GM19351 (cell line): ENCODE measurements around the gene RAPGEF1.
"Not testable (repeated sequence)": the region's sequence is repeated elsewhere in the genome, so short reads cannot be mapped to it uniquely, and the experiment has no call there.

Experiments used
- ATAC-seq: cut with Tn5 transposase; IDR thresholded peaks from one replicate; pipeline ENCODE4 v1.9.1; 2021; ENCODE audit warnings: mild to moderate bottlenecking, moderate library complexity; ENCODE audit not compliant: unreplicated experiment

RAPGEF1 gene

DNA sequence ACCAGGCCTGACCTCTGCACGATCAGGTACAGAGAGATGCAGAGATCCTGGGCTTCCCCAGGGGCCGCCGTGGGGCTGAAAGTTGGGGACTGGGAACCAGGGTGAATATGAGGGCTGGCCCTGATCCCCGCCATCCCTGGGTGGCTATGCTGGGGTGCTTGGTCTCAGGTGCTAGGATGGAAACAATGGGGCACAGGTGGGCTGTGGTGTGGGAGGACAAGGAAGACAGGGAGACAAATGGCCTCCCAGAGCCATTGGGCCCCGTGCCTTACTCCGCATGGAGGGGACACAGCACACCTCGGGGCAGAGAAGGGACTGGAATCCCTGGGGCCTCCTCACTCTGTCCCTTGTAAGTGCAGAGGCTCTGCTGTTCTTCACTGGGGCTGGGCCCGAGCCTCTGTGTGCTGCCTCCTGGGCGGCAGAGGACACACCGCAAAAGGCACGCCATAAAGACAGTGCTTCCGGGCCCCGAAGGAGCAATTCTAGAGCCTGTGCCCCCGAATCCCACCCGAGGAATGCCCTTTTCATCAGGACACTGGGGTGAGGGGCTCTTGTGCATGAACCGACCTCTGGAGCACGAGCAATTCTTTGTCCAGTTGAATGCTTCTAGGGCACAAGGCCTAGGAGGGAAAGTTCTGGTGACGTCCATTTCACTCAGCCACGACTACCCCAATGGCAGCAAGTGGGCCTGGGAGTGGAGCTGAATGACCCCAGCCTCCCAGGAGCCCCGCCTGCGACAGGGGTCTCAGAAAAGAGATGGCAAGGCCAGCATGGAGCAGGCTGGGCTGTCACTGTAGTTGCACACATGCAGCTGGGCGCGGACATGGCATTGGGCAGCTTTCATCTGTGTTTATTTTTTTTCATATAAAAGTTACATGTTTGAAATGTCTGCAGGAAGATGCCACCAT, 163.7 kb downstream of the RAPGEF1 start:
- ATAC-seq, result no peak

DNA sequence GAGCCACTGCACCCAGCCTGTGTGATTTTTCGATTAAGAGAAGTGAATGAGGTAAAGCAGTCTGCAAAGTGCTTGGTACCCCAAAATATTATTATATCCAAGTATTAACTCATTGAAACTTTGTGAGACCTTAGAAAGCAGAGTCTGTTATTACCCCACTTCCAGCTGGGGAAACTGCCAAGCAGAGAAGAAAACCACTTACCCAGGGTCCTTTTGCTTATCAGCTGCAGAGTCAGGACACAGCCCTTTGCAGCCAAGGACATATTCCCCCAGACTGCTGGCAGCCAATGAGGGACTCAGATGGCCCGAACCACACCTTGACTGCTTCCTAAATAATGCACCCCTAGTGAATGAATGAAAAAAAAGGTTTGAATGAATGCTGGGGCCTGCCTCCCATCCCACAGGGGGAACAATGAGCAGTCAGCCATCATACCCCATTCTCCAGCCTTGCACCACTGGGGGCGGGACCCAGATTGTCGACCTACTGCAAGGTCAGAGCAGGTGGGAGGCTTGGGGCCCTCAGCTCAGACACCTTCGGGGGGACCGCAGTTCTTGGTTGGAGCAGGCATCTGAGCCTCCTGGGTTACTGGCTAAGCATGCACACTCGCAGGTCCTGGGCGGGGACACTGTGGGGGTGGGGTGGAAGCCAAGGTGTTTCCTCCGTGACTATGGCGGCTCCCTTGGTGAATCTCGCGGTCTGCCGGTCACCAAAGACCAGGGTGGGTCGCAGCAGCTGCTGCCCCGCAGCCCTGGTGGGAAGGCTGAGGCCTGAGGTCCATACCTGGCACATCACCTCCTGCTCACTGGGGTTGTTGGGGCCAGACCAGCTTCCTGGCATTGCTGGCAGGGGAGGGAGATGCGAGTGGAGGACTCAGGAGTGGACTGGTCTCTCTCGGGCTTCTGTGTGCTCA, 164.9 kb downstream of the RAPGEF1 start:
- ATAC-seq, result no peak

DNA sequence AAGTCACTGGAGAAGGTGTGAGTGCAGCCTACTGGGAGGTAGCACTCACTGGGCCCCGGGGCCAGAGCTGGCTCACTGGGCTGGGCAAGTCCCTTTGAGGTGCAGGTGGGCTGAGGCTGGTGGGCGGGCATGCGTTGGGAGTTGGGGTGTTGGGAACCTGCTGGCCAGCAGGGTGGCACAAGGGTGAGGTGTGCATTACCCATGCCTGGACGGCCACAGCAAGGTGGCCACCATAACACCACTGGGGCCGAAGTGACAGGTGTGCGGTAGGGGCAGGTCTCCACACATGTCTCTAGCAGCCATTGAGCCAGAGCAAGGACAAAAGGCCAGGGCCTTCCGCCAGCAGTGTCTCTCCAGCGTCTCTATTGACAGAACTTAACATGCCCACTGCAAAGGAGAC, 172.0 kb downstream of the RAPGEF1 start:
- no peak for ATAC-seq

DNA sequence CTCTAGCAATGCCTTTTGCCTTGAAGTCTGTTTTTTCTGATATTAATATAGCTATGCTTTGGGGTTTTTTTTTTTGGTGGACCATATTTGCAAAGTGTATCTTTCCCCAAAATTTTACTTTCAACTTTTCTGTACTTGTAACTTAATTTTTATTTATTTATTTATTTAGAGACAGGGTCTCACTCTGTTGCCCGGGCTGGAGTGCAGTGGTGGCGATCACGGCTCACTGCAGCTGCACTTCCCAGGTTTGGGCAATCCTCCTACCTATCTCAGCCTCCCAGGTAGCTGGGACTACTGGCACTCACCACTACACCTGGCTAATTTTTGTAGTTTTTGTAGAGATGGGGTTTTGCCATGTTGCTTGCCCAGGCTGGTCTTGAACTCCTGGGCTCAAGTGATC, 173.7 kb downstream of the RAPGEF1 start:
- ATAC-seq, result no peak

DNA sequence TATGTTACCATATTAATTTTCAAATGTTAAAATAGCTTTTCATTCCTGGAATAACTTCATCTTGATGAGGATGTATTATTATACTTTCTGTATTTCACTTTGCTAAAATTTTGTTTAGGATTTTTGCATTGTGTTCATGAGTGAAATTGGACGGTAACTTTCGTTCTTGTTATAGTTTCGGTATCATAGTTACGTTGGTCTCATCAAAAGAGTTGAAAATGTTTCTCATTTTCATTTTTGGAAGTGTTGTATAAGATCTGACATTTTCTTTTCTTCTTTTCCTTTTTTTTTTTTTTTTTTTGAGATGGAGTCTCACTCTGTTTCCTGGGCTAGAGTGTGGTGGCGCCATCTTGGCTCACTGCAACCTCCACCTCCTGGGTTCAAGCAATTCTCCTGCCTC, 174.5 kb downstream of the RAPGEF1 start:
- ATAC-seq, result no peak

DNA sequence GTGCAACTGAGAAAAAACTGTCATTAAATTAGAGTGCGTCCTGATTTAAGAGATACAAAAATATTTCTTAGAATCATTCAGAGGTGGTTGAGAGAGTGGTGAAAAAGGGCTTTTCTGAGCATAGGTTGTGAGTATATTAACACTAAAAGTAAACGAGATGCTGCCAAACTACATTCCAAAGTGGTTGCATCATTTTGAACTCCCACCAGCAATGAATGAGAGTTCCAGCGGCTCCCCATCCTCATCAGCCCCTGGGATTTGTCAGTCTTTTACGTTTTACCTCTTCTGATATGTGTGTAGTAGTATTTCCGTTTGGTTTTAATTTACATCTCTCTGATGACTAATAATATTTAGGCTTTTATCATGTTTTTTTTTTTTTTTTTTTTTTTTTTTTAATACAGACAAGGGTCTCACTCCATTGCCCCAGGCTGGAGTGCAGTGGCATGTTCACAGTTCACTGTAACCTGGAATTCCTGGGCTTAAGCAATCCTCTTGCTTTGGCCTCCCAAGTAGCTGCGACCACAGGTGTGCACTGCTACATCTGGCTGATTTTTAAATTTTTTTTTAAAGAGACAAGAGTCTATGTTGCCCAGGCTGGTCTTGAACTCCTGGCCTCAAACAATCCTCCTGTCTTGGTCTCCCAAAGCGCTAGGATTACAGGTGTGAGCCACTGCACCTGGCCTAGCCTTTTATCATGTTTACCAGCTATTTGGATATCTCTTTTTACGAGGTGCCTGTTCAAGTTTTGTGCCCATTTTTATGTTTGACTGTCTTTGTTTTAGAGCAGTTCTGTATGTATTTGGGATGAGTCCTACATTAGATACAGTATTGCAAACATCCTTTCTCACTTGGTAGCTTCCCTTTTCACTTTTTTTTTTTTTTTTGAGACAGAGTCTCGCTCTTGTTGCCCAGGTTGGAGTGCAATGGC, 177.6 kb downstream of the RAPGEF1 start:
- no peak for ATAC-seq

DNA sequence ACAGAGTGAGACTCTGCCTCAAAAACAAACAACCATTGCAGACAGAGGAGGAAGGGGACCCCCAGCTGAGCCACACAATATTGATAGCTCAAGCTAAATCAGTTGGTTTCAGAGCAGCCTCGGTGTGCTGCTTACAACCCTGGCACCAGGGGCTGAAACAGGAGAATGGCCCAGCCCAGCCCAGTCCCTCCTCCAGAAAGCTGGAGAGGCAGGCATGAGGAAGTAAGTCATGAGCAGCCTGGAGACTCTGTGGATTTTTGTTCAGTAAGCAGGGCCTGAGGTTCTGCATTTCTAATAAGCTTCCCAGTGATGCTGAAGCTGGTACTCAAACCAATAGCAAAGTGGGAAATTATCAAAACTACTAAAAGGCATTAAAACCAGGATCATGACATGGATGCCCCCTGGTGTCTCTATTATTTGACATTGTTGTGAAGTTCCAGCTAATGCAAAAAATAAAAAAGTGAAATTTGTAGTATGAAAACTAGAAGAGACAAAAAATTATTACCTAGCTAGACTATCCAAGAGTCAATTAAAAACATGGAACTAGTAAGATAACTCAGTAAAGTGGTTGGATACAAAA, 180.4 kb downstream of the RAPGEF1 start:
- ATAC-seq, result no peak

DNA sequence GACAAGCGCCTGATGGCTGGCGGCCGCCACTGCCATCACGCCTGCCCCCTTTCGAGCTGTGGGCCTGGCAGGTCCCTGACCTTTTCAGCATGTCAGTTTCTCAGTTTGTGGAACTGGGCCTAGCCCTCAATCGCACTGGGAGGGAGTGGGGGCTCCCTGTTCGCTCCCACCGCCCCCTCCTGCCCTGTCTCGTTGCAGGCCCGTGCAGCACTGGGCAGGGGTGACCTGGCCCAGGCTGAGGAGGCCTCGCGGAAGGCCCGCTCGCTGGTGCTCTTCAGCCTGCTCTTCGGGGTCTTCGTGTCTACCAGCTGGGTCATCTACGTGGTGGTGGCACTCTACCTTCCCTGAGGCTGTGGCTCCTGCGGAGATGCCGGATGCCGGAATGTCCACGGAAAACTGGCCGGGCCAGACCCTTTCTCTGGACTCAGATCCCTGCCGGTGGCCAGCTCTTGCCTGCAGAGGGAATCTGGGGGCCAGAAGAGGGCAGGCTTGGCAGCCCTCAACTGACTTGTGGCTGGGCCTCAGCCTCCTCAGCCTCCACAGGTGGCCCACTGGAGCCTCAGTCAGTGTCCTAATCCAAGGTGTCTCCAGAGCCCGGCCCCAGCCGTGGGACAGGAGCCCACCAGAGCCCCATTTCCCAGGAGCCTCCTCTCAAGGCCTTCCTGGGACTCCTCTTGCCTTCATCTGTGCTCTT, 181.9 kb downstream of the RAPGEF1 start:
- ATAC-seq, result no peak

DNA sequence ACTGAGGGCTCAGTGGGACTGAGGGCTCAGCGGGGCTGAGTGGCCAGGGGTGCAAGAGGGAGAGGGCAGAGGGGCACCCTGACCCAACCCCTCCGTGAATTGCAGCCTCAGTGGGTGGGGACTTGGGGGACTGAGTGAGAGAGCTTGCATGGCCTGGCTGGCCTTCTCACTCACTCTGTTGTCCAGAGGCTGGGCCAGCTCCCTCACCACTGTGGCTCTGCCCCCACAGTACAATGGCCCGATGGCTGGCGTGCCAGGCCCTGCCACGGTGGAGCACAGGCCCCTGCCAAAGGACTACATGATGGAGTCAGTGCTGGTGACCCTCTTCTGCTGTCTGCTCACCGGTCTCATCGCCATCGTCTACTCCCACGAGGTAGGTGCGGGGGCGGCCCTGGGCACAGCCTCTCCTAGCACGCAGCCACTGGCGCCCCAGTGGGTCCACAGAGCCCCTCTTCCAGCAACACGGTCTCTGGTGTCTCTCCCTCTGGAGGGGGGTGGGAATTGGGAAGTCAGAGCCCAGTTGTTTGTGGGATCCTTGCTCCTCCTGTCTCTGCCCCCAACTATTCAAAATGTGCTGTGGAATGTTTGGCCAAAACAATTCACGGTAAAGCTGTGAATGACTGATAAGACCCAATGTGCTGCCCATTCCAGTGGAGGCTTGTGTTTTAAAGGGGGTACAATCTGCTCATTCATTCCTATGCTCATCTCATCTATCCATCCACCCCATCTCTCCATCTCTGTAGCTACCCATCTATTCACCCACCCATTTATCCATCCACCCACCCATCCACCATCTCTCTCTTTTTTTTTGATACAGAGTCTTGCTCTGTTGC, 183.8 kb downstream of the RAPGEF1 start:
- no peak for ATAC-seq

DNA sequence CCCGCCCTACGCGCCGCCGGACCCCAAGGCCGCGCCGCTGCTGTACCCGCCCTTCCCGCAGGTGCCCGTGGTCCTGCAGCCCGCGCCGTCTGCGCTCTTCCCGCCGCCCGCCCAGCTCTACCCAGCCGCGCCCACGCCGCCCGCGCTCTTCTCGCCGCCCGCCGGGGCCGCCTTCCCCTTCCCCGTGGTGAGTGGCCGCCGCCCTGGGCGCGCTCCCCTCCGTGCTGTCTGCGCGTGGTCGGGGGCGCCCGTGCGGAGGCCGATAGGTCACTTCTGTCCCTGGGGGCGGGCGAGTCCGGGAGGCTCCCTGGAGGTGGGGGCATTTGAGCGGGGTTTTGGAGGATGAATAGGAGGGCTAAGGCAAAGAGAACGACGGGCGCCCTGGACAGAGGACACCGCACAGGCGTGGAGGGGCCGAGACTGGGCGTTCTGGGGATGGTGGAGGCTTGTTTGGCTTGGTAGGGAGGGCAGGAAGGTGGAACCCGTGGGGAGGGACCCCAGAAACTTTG, 185.0 kb downstream of the RAPGEF1 start:
- no peak for ATAC-seq

DNA sequence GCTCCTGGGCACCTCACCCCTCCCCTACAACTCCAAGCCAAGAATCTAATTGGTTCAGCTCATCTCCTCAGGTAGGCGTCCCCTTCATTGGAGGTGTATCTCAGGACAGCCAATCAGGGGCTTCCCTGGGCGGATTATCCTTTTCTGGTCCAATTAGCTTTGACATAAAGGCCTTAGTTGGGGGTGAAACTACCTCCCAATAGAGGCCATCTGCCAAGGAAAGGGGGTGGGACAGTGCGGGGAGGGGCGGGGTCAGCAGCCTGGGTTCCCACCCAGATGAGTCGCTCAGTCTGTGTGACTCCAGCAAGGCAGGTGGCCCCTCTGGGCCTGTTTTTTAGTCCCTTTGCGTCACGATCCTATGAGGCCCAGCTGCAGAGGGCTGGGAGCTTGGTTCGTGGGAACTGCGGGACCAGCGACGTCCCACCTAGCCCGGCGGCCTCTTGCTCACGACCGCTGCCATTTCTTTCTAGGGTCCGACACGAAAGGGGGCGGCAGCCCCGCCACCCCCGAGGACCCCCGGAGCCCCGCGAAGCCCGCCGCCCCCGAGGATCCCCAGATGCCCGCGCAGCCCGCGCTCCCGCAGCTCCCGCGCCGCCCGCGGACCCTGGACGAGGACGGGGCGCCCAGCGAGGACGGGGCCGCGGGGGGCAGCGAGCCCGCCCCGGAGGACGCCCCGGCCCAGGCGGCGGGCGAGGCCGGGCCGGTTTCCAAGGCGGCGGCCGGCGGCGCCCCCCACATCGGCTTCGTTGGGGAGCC, 185.6 kb downstream of the RAPGEF1 start:
- ATAC-seq, result no peak

DNA sequence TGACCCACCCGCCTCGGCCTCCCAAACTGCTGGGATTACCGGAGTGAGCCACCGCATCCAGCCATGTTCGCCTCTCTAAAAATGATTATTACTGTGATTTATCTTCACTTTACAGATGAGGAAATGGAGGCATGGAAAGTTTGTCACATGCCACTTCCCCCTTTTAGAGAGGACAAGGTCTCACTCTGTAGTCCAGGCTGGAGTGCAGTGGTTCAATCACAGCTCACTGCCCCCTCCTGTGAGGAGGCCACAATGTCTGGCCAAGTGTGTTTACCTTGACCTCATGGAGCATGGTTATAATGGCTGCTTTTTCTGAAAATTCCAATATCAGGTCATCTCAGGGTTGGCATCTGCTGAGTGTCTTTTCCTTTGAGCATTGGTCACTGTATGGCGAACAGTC, 187.8 kb downstream of the RAPGEF1 start:
- no peak for ATAC-seq

DNA sequence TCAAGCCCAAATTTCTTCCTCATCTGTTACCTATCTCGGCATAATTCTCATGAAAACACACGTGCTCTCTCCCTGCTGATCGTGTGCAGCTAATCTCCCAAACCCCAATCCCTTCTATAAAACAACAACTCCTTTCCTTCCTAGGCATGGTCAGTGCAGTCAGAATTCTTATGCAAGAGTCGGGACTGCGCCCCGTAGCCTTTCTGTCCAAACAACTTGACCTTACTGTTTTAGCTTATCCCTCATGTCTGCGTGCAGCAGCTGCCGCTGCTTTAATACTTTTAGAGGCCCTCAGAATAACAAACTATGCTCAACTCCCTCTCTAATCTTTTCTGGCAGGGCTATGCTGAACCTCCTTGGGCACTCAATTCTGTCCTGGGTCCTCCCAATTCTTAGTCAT, 189.4 kb downstream of the RAPGEF1 start:
- not testable (repeated sequence) for ATAC-seq

DNA sequence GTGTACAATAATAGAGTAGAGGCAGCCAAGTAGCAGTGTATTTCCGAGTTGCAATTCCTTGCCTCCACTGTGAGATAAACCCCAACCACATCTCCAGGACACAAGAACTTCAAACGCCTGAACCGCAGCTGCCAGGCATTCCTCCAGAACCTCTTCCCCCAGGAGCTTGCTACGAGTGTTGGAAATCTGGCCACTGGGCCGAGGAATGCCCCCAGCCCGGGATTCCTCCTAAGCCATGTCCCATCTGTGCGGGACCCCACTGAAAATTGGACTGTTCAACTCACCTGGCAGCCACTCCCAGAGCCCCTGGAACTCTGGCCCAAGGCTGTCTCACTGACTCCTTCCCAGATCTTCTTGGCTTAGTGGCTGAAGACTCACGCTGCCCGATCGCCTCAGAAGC, 190.7 kb downstream of the RAPGEF1 start:
- ATAC-seq, result not testable (repeated sequence)

DNA sequence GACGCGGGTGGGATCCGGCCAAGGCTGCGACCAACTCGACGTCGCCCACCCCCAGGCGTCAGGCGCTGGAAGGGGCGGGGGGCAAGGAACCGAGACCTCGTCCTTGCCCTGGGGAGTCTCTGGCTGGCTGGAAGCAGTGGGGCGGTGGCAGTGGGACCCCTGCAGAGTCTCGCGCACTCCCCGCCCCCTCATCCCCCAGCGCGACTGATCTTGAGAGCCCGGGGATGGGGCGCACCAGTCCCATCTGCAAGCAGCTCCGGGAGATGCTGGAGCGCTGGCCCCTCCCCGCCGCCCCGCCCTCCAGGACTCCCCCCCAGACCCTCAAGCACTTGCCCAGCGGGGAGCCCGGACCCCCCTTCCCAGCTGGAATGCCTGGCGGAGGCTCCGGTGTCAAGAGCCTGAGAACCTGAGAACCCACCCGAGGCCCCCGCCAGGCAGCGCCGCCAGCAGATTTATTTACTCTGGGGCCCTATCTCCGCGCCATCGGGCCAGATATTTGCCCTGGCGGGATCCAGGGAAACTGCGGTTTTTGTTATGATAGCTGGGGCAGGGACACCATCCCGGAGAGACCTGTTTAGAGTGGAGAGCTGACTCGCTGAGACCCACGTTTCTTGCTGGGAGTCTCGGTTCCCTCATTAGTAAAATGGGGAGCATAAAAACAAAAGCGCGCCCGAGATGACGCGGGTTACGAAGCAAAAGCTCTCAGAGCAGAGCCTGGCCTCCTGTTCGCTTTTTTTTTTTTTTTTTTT, 193.4 kb downstream of the RAPGEF1 start:
- no peak for ATAC-seq

DNA sequence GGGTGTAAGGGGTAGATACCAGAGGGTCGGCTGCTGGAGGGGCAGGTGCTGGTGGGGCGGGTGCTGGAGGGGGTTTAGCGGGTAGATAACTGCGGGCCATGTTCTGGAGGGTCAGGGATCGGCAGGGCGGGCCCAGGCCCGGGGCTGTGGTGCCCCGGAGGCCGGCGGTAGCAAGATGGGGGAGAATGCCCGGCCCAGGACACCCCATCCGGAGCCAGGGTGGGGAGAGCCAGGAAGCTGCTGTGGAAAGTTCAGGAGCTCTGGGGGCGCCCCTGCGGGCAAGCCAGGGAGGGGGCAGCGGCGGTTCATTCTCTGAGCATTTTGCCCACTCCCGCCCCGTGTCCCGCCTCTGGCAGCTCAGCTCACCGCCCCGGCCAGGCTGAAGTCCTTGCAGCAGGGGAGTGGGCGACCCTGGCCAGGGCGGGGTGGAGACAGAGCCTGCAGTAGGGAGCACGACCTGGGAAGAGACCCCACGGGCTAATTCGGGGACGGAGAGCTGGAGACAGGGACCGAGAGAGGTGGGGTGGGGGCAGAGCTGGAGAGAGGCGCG, 194.0 kb downstream of the RAPGEF1 start:
- ATAC-seq, result no peak
